PC-9 (cell line): Measurements from ENCODE around the gene WIPI1.

ENCODE experiments used
- CTCF ChIP-seq: fragments of 200-600 bp; sonication (generic); conservative IDR thresholded peaks from 2 replicates; pipeline ENCODE4 v1.6.1; 2017; ENCODE audit warnings: mixed run types, antibody characterized with exemption, mild to moderate bottlenecking, moderate library complexity
- EZH2 ChIP-seq: fragments of 200-600 bp; sonication (generic); IDR thresholded peaks from 2 replicates; pipeline ENCODE4 v1.8.0; 2017; ENCODE audit warnings: antibody characterized with exemption, low read depth

- TF ChIP-seq CTCF (no peak), EZH2 (no peak)
Observed at GRCh38 chr17:68437979-68438822, 19.1 kb downstream of the WIPI1 start.
